Measurements from ENCODE around the gene AIF1.

The AIF1 gene

DNA sequence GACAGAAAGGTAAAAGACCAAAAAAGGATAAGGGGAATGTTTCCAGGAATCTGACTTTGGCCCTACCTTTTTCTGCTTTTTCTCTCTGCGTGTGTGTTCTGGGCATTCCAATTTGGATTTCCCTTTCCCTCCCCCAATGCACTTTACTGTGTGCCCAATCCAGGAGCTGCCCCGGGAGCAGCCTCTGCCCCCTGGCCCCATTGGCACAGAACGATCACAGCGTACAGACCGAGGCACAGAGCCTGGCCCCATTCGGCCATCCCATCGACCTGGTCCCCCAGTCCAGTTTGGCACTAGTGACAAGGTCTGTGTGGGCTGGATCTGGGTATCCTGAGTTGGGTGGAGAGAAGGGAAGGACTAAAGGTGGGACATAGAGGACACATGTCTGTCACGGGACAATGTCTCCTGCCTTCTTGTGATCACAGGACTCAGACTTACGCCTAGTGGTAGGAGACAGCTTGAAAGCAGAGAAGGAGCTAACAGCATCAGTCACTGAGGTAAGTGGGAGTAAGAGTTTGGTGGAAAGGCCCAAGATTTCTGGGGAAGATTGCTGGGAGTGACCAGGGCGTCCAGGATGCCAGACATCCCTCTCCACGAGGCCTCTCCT is 20.0 kb downstream of the AIF1 start:
- TF ChIP-seq, protein P1, sequence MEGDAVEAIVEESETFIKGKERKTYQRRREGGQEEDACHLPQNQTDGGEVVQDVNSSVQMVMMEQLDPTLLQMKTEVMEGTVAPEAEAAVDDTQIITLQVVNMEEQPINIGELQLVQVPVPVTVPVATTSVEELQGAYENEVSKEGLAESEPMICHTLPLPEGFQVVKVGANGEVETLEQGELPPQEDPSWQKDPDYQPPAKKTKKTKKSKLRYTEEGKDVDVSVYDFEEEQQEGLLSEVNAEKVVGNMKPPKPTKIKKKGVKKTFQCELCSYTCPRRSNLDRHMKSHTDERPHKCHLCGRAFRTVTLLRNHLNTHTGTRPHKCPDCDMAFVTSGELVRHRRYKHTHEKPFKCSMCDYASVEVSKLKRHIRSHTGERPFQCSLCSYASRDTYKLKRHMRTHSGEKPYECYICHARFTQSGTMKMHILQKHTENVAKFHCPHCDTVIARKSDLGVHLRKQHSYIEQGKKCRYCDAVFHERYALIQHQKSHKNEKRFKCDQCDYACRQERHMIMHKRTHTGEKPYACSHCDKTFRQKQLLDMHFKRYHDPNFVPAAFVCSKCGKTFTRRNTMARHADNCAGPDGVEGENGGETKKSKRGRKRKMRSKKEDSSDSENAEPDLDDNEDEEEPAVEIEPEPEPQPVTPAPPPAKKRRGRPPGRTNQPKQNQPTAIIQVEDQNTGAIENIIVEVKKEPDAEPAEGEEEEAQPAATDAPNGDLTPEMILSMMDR (IDR thresholded peaks at IDR 0.05; ENCODE audit: low read depth, low read length, missing control alignments) = no peak
- H3K4me3 ChIP-seq (replicated peaks; ENCODE audit: low read depth, low read length) = no peak overlapping the region
- no peak for DNase-seq (ENCODE audit: extremely low read depth, low read depth)

DNA sequence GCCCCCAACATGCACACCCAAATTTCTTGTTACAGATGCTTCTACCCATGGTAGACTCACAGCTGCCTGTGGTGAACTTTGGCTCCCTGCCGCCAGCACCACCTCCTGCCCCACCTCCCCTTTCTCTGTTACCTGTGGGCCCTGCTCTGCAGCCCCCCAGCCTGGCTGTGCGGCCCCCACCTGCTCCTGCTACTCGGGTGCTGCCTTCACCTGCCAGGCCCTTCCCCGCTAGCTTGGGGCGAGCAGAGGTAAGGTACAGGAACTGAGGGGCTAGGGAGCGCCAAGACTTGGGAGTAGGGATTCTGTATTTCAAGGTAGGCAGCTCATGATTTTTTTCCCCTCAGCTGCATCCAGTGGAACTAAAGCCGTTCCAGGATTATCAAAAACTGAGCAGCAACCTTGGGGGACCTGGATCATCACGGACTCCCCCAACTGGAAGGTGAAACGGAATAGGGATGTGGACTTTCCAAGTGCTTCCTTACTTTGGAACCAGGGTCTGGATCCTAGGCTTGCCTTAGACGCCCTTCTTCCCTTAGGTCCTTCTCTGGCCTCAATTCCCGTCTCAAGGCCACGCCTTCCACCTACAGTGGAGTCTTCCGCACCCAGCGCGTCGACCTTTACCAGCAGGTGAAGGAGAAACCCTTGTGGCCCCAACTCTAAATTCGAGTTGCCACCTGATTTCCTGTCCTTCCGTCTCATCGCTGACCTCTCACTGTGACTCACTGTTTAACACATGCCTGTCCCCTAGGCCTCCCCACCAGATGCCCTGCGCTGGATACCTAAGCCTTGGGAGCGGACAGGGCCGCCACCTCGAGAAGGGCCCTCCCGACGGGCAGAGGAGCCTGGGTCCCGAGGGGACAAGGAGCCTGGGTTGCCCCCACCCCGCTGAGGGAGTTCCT is 21.9 kb downstream of the AIF1 start:
- DNase-seq (ENCODE audit: extremely low read depth, low read depth) = no peak
- TF ChIP-seq, protein P1 (IDR thresholded peaks at IDR 0.05; ENCODE audit: low read depth, low read length, missing control alignments) = no peak
- no peak overlapping the region for H3K4me3 ChIP-seq (replicated peaks; ENCODE audit: low read depth, low read length)

DNA sequence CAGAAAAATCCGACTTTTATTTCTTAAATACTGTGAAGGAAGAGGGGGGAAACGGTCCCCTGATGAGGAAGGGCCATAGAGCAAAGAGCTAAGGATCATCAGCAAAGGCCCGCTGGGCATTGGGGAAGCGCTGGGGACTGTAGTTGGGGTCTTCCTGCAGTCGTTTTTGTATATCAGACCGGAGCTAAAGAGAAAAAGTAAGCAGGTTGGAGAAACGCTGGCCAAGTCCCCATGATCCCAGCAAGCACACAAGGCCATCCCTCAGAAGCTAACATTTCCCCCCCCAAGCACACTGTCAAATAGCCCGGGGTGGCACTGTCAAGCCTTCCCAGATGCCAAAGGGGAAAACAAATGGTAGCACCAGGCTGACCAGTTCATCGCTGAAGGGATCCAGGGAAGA is 24.0 kb downstream of the AIF1 start:
- H3K4me3 ChIP-seq (replicated peaks; ENCODE audit: low read depth, low read length) = no peak overlapping the region
- TF ChIP-seq, protein P1 (IDR thresholded peaks at IDR 0.05; ENCODE audit: low read depth, low read length, missing control alignments) = no peak
- DNase-seq (ENCODE audit: extremely low read depth, low read depth) = no peak

DNA sequence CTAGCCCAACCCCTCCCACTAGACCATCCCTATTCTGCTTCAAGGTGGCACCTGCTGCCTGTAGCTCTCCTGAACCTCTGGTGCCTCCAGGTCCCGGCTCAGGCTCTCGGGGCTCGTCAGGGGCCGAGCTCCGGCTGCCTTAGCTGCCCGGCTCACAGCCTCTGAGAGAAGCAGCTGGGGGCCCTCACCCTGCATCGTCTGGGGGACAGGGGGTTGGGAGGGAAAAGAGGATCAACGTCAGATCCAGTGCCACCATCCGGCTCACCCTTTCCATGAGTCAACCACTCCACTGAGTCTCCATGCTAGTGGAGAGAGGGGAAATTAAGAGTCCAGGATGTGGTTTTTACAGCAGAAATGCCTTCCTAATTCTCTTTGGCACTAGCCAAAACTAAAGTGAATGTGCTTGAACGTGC is 24.4 kb downstream of the AIF1 start:
- no peak for DNase-seq (ENCODE audit: extremely low read depth, low read depth)
- TF ChIP-seq, protein P1 (IDR thresholded peaks at IDR 0.05; ENCODE audit: low read depth, low read length, missing control alignments) = no peak
- no peak overlapping the region for H3K4me3 ChIP-seq (replicated peaks; ENCODE audit: low read depth, low read length)

DNA sequence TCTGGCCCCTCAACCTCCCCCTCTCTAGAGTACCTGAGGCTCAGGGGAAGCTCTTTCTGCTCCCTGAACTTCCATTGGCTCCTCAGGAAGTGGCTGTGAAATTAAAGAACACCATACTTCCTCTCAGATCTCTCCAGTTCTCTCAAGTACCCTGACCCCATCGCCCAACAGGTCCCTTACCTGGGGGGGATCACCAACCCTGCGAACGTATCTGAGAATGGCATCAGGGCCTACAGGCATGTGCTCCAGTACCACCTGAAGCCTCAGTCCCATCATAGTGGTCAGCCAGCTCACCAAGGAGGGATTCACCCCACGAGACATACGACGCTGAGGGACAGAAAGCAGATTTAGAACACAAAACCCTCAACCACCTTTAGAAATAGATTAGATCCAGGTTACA is 25.6 kb downstream of the AIF1 start:
- no peak for DNase-seq (ENCODE audit: extremely low read depth, low read depth)
- H3K4me3 ChIP-seq (replicated peaks; ENCODE audit: low read depth, low read length) = no peak overlapping the region
- TF ChIP-seq, protein P1 (IDR thresholded peaks at IDR 0.05; ENCODE audit: low read depth, low read length, missing control alignments) = no peak

DNA sequence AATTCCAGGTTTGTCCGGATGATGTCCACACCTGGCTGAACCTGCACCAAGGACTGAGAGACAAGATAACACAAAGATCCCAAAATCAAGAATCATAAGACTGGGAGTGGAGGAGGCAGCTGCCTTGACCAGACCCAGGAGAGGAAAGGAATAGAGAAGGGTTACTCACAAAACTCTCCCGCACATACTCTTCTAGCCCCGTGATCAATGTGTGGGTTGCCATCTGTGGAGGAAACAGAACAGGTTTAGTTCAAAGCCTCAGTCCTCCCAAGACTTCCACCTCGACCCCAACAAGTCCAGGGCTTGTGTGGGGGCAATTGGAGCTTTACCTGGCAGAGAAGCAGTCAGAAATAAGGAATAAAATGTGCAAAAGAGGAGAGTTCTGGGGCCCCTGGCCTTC is 26.3 kb downstream of the AIF1 start:
- TF ChIP-seq, protein P1 (IDR thresholded peaks at IDR 0.05; ENCODE audit: low read depth, low read length, missing control alignments) = no peak
- H3K4me3 ChIP-seq (replicated peaks; ENCODE audit: low read depth, low read length) = no peak overlapping the region
- DNase-seq (ENCODE audit: extremely low read depth, low read depth) = no peak
